ENCODE measurements around the gene TBC1D9B.
"Not testable (repeated sequence)": the region's sequence is repeated elsewhere in the genome, so short reads cannot be mapped to it uniquely, and the experiment has no call there.

Gene TBC1D9B

DNA sequence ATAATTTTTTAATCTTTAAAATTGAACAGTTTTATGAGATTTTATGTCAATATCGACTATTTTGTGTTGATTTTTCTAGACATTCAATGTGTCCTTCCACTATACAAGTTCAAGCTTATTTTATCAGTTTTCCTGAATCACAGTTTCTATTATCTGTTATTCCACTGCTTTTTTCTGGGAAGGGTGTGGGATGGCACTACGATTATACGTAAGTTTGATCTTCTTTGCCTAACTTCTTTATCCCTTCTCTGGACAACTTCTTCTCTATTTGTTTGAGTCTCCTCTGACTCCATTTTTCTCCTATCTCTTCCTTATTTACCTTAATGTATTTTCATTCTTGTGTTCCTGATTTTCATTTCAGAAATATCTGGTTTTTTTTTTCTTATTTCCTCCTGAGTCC lies 24.5 kb downstream of the TBC1D9B start:
- DNase-seq: no peak

DNA sequence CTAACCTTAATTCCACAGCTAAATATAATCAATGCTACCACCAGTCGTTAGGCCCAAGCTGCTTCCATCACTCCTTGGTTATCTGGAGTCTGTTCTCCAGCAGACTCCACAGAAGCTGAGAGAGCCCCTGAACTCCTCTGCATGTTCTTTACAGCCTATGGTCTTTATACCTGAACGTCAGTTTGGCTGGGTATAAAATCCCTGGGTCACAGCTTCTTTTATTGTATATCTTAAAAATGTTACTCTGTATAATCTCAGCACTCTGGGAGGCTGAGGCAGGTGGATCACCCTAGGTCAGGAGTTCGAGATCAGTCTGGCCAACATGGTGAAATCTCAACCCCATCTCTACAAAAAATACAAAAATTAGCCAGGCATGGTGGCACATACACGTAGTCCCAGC lies 25.4 kb downstream of the TBC1D9B start:
- DNase-seq: no peak

DNA sequence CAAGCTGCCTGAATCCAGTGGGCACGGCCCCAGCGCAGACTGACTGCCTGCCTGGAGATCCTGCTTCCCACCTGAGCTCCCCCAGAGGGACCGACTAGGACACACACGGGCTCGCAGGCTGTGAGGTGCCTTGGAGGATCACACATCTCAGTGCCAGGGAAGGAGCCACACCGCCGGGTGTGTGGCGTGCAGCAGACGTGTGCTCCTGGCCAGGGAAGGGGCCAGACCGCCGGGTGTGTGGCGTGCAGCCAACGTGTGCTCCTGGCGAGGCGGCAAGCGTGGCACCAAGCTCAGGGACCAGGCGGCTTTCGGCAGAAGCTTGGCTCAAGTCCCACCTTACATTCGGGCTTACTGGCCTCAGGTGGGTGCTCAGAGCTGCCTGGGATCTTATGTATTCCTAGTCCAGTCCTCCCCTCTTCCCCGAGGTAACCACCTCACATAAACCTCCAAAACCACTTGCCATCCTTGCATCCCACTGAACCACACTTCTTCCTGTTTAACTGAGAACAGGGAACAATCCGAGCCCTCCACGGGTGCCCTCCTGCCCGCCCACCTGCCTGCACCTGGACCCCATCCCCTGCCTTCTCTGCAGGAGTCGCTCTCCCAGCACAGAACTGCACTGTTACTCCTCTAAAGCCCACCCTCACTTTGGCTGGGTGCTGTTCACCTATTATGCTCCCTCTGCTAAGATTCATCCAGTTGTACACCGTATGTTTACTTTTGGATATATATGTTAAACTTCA lies 26.7 kb downstream of the TBC1D9B start:
- DNase-seq: no peak

DNA sequence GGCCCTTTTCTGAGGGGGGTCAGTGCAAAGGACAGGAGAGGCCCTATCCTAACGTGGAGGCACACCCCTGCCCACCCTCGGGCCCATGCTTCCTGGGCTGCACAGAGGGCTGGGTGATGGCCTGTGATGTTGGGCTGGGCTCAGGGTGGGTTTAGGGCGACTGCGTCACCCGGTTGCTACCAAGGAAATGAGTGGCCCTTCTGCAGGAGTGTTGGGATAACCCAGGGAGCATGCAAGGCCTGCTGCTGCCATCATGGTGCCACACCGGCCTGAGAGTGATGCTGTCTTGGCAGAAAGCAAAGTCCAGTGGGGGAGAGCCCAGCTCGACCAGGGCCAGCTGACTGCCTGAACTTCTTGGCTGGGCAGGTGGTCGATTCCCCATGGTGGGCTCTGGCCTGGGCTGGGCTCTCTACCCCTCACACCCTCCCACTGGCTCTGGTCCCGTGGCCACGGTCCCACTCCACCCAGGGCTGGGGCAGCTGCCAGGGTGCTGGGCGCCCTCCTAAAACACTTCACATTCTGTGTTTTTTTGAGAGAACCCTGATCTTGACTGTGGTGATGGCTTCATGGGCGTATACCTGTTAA lies 27.5 kb downstream of the TBC1D9B start:
- no peak for DNase-seq

DNA sequence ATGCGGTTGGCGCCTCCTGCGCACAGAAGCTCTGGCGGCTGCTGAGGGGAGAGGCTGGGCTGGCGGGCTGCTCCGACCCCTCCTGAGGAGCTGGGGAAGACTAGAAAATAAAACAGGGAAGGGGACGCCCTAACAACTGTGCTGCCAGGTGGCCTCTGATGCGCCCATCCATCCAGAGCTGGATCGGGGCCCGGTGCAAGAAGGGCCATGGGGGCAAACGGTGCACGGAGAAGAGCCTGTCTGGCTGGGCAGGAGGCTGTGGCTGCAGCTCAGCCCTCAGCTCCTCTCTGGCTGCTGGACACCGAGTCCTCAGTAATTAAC lies 28.0 kb downstream of the TBC1D9B start:
- DNase-seq: no peak

DNA sequence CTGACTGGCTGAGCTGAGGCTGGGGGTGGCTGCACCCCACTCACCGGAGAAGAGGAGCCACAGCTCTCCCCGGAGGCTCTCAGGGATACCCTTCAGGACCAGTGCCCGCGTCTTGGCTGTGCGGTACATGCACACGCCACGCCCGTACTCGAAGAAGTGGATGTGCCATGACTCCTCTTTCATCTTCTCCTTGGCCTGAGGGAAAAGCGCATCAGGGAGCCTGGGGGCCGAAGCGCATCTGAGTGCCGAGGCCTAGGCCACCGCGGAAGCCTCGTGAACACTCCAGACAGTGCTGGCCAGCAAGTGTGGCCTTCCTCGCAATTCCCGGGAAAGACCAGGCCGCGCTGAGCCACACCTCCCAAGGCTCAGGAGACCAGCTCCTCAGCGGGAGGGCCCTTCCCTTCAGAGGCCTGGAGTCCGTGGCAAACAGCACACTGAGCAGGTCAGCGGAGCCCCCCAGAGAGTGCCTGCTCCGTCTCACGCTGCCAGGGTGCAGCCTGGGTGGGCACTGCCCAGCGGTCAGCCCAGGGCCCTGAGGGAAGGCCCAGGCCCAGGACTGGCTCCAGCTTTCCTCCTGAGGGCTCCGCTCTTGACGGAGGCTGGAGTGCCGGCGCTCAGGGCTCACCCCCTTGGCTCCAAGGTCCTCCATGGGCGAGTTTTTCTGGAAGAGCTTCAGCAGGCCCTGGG lies 28.6 kb downstream of the TBC1D9B start:
- DNase-seq: no peak

DNA sequence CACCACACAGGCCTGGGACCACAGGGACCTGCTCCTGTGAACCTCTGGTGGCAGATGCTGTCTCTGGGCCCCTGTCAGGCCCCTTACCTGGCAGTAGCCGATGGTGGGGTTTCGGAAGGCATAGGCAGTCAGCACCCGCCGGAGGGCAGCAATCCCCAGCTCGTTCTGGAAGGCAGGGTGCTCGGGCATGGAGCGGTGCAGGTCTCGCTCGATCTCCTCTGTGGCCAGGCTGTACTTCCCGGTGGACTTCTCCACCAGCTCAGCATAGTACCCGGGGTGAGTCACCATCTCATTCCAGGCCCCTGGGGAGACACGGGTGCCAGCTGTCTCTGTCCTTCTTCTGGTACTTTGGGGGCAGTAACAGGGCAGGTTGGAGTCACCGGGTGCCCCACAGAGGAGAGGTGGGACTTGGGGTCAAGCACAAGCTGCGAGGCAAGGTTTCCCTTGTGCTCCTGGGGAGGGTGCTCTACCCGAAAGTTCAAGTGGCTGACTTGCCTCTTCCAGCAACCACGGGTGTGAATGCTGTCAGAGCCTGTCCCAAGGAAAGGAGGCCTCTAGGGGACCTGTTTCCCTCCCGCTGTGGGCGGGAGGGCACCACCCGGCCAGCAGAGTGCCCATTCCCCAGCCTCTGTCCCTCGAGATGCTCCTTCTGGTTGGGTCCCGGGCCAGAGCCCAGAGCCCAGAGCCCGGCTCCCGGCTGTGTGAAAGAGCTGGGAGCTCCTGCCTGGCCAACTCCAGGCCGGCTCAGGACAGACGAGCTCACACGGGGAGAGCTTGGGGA lies 29.3 kb downstream of the TBC1D9B start:
- no peak for DNase-seq

DNA sequence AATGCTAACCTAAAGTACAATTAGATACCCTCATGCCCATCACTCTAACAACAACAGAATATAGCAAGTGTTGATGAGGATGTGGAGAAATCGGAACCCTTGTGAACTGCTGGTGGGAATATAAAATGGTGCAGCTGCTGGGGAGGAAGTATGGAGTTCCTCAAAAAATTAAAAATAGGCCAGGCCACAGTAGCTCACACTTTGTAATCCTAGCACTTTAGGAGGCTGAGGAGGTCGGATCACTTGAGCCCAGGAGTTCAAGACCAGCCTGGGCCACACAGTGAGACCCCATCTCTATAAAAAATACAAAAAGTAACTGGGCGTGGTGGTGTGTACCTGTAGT lies 31.1 kb downstream of the TBC1D9B start:
- peak; percentile 28 for DNase-seq

DNA sequence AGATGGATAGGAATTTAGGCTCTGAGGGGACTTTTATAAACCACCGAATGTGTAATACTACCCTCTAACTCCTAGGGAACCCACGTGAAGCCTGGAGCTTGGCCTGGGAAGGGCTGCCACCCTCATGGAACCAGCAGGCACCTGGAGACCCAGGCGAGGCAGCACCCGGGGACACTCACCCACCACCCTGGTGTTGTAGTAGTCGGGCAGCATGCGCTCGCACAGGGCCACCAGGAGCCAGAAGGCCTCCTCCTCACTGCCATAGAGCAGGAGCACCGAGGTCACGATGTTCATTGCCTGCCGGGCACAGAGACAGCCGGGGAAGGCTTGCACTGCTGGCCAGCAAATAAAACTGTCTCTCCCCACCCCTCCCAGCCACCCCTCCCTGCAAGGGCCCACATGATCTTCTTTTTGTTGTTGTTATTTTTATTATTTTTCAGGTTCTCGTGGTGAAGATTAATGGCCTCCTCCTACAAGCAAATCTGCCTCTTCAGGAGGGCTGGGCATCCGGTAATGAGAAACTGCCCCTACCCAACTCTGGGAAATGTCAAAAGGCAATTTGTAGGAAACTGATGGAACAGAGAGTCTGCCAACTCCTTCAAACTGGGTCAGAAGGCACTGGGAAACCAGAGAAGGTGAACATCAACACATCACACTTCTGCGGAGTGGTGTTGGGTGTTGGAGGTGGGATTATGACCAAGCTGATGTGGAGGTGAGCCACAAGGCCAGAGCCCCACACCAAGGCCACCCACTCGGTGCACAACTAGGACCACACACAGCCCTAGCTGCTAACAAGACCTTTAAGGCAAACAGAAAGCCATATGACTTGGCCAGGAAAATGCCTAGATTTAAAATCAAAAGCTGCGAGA lies 31.7 kb downstream of the TBC1D9B start:
- DNase-seq: no peak

DNA sequence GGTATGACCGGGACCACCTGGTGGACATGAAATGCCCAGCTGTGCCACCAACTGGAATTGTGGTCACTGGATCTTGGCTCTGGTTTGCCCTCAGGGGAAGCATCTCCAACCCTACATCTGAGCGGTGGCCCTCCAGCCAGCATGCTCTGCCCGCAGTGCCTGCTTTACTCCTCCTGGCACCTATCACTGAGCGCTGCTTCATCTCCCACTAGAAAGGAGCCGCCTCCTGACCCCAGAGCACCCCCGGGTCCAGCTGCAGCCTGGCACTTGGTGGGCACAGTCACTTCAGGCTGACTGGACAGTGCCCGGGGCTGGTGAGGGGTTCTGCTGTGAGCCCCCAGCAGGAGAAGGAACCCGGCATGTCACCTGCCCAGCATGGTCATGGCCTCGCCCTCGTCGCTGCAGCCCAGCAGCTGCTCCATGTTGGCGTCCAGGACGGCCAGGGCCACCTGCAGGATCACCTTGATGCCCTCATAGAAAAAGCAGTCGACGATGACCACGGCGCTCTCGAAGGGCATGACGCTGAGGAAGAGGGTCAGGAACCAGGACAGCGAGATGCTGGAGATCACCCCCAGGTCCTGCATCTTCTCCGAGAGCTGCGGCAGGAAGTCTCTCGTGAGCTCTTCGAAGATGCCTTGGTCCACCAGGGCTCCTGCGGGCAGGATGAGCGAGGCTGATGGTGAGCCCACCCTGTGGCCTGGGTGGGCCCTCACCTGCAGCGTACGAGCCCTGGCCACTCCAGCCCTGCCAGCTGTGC lies 33.0 kb downstream of the TBC1D9B start:
- DNase-seq: no peak

DNA sequence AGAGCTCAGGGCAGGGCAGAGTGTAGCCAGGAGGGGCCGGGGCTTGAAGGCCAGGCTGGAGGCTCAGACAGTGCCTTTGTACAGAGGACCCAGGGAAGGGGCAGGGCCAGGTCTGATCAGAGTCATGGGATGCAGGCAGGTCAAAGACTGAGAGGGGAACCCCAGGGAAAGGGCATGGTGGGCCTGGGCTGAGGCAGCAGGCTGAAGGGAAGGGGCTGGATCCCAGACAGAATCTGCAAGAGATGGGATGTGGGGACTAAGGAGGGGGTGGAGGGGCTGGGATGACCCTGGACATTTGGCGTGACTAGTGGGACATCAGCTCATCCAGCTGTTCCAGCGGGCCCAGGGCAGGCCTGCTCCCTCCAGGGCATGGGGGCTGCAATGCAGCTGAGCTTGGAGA lies 33.6 kb downstream of the TBC1D9B start:
- DNase-seq: no peak

DNA sequence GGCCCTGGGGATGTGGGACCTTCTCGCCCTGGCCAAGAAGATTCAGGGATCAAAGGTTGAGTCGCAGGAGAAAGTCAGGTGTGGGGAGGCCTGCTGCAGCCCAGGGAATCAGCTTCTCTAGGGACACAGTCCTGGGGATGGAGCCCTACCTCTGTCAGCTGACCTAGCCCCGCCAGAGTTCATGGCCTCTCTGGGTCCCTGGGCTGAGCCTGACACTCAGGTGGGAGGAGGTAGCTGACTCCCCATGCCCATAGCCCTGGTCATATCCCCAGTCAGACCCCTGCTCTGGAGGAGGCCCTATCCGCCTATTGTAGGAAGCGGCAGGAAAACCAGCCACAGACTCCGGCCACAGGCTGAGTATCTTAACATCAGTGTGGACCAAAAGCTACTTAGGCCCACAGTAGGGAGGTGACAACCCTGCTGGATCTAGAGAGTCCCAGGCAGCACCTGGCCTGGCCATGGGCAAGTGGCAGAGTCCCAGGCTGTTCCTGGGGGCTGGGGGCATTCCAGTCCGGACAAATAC lies 34.0 kb downstream of the TBC1D9B start:
- no peak for DNase-seq

DNA sequence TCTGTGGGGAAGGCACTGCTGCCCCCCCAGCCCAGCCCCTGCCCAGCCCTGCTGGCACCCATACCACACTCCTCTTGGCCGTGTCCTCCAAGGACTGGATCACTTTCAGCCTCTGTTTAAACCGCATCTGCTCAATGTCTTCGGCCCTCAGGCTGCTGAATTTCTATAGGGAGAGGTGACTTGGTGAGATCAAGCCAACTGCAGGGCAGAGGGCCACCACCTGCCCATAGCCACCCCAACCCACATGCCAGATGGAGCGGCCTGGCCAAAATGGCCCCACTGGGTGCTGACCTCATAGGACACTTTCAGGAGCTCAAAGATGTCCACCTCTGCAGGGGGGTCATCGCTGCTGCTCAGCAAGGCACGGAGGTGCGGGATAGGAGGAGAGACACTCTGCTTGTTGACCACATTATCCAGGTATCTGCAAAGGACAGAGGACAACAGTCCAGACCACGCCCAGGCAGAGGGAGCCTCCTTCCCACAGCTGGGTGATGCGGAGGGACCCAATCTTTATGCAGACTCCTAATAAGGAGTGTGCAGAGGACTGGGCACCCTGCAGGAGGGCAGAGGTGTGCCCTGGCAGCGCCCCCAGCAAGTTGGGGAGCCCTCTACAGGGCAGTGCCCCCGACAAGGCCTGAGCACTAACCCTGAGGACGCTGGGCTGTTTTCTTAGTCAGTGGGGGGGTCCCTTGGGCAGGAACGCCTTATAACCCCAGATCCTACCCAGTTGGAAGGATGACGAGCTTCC lies 34.7 kb downstream of the TBC1D9B start:
- DNase-seq: no peak

DNA sequence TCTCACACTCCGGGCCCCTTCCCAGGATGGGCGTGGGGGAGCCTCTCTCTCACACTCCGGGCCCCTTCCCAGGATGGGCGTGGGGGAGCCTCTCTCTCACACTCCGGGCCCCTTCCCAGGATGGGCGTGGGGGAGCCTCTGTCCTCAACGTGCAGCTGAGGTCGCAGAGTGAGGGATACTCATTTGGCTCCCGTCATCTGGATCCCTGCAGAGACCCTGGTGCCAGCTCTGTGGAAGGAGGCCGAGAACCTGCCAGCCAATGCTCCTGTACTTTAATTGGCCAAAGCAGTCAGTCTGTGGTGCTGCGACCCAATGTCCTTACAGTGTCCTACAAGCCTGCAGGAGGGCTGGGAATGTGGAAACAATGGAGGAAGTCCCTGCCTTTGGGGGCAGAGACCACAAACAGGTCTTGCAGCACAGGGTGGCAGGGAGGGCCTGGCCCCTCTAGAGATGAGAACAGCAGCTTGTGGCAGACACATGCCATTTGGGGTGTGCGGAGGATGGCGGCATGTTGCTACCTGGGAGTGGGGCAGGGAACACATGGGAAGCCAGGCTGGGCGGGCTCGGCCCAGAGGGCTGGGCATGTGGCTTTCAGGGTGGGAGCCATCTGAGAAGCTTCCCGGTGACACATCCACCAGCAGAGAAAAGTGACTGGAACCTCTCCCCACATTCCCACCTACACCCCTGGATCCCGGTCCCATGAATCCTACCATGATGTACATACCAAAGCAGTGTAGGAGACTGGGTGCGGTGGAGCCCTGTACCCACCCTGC lies 35.5 kb downstream of the TBC1D9B start:
- DNase-seq: no peak

DNA sequence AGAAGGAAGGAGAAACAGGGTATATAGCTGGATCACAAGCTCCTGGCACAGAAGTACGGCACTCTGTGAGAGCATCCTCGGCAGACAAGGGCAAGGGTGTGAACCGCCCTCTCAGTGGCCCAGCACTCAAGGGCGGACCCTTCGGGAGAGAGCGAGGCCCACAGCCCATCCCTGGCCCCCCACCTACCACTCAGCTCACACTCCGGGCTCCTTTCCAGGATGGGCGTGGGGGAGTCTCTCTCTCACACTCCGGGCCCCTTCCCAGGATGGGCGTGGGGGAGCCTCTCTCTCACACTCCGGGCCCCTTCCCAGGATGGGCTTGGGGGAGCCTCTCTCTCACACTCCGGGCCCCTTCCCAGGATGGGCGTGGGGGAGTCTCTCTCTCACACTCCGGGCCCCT lies 36.2 kb downstream of the TBC1D9B start:
- DNase-seq: not testable (repeated sequence)

DNA sequence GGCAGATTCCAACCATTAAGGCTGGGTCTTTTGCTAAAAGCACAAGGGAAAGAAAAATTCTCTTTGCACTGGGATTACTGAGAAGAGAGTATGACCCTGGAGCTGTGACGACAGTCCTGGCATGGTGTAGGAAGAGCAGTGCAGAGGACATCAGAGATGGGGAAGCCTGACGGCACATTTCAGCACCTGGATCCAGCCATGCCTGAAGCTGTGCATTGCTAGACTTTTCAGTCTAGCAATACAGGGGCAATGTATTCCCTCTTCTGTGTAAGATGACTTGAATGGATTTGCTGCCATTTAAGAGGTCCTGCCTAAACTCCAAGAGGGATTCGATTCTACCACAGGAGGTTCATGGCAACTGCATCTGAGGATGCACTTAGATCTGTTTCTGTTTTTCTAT lies 36.7 kb downstream of the TBC1D9B start:
- no peak for DNase-seq

DNA sequence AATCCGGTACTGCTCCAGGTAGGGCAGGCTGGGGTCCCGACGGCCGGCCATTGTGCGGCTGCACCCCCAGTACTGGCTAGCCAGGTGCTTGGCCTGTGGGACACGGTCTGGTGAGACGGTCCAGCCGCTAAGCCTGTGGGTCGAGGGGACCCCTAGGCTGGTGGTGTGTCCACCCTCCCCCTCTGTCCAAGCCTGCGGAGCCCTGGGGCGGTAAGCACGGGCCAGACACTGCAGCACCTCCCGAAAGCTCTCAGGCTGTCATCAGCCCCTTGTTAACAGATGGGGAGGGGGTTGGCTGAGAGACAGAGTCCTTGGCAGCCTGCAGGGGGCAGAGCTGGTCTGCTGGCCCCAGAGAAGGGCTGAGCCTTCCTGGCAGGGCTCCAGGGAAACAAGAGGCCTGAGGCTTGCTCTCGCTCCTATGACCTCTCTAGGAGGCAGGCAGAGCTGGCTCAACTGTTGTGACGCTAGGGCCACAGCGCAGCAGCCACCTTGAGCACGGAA lies 37.2 kb downstream of the TBC1D9B start:
- DNase-seq: no peak

DNA sequence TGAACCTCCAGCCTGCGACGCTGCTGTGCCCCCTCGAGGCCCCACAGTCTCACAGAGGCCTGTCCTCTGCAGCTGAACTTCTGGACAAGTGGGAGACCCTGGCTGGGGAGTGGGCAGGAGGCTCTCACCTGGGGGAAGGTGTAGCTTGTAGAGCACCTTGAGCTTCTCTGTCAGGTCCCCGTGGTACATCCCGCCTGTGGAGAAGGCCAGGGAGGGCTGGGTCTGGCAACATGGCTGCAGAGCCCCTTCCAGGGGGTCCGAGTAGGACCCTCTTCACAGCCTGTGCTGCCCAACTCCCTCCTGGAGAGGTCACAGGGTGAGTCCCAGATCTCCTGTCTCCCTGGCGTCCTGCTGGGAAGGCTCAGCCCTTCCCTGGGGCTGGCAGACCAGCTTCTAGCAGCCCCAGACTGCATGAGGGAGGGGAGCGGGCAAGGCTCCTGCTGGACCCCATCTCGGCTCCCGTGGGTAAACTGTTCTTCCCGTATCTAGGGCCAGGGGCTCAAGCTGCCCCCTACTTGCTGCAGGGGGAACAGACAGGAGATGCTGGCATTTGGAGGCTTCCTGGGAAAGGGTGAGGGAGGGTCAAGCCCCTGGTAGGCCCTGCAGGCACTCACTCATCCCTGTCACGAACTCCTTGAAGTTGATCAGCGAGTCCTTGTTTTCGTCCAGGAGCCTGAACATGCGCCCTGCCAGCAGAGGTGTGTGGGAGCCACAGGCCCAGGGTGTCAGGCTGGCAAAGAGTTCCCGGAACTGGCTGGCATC lies 37.9 kb downstream of the TBC1D9B start:
- no peak for DNase-seq

DNA sequence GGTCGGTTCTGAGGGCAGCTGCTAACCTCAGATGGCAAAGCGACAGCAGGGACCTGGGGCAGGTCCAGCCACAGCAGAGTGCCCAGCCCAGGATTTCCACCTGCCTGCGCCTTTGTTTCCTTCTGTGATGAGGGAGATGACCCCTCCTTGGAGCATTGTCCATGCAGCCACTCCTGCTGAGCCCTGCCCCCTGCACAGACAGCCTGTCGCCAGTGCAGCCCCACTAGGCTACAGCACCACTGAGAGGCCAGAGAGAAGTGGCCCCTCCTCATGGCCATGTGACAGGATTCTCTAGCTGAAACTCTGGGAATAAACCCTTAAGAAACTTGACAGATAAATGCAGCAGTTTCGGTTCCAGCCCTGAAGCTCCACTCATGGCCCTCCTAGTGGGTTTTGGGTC lies 38.6 kb downstream of the TBC1D9B start:
- no peak for DNase-seq

All from inflammatory macrophage treated with lipopolysaccharide for 1 hour (primary cell).